Hepatocyte (in vitro differentiated cells): ENCODE data around the gene CAV3.
A peak's percentile ranks its signal among the peaks of the same experiment; 100 is the strongest.

Source experiments
- CTCF ChIP-seq: fragments of 200-600 bp; sonication (generic); IDR thresholded peaks from 2 replicates; pipeline ENCODE4 v1.5.1; 2016; ENCODE audit warnings: antibody characterized with exemption, mild to moderate bottlenecking; ENCODE audit not compliant: poor library complexity
- EZH2 ChIP-seq: fragments of 200-600 bp; sonication (generic); IDR thresholded peaks from 2 replicates; pipeline ENCODE4 v1.6.1; 2016; ENCODE audit warnings: antibody characterized with exemption, mild to moderate bottlenecking, borderline replicate concordance
- EZH2phosphoT487 ChIP-seq: fragments of 200-600 bp; sonication (generic); IDR thresholded peaks from one replicate; pipeline ENCODE4 v1.6.1; 2018; ENCODE audit warnings: antibody characterized with exemption, mild to moderate bottlenecking, low read depth, moderate library complexity; ENCODE audit not compliant: unreplicated experiment, severe bottlenecking

- TF ChIP-seq EZH2phosphoT487: no peak
- no peak for TF ChIP-seq EZH2
- TF ChIP-seq CTCF: peak; percentile 12
These were observed 34.2 kb downstream of the CAV3 start for GRCh38 chr3:8767667-8768363.
